NCI-H510A treated with DMSO at 0.1 percent for 48 hours (cell line): ENCODE data around the gene NMNAT1.
"Not testable (repeated sequence)": the region's sequence is repeated elsewhere in the genome, so short reads cannot be mapped to it uniquely, and the experiment has no call there.

ENCODE experiments used
- DNase-seq: peaks from one replicate; lab custom pipeline; 2025; lab: John Stamatoyannopoulos, UW

The NMNAT1 gene

GRCh38 chr1:9942939-9943788 is at the start of gene NMNAT1, which contains the start of gene LZIC:
Gene NMNAT1 (plus strand): TSS chr1:9943475. CDS start chr1:9972074, 28,599 bp downstream.
Gene LZIC (minus strand): TSS chr1:9943391. CDS start chr1:9936619, 6,772 bp downstream.
- peak; percentile 99 for DNase-seq

- DNase-seq = no peak
Observed at GRCh38 chr1:9894115-9894514, 49.2 kb upstream of the NMNAT1 start.

DNA sequence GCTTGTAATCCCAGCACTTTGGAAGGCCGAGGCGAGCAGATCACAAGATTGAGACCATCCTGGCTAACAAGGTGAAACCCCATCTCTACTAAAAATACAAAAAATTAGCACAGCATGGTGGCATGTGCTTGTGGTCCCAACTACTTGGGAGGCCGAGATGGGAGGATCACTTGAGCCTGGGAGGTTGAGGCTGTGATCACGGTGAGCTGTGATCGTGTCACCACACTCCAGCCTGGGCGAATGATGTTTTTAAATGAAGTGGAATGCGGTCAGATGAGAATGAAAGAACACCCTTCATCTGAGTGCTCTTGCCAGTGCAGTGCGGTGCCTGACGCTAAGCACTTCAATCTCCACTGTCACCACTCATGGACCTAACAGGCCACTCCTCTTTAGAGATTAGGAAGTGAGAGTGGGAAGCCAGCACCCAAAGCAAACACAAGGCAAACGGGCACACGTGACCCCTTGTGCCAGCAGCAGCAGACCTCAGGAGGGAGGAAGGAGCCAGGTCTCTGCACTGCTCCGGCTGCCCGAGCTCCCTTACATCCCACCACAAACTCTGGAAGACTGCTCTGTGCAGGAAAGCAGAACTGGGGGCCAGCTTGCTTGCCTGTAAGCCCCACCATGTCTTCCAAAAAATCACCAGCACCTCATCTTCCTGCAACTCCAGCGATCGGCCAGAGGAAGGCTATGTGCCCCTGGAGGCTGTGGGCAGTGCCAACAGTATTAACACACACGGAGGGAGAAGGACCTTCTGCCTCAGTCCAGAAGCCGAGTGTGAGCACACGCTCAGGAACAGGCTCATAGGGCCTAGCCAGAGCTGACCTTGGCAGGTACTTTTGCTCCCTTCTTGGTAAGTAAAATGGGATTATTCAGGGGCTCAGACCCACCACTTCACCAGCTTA is 42.9 kb upstream of the NMNAT1 start:
- peak; percentile 100 for DNase-seq

GRCh38 chr1:9901148-9902059 is 41.9 kb upstream of the NMNAT1 start:
- peak; percentile 95 for DNase-seq

DNA sequence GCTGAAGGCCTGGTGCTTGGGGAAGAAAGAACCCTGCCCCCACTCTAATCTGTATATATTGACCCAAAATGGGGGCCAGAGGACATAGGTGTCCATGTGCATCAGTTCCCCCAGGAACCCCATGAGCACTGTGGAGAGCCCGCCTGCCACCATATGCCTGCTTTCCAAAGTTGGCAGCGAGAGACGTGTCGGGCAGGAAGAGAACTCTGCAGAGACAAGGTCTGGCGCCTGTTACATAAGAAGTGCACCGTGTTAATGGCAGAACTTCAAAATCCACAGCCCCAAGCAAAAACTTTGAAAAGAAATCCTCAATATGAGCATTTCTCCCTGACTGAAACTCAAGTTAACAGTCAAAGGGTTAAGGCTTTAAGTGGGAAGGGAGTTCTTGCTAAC is 41.2 kb upstream of the NMNAT1 start:
- no peak for DNase-seq

- DNase-seq = no peak
Observed at GRCh38 chr1:9903801-9904527, 39.3 kb upstream of the NMNAT1 start.

- DNase-seq = no peak
Observed at GRCh38 chr1:9904596-9904995, 38.7 kb upstream of the NMNAT1 start.

DNA sequence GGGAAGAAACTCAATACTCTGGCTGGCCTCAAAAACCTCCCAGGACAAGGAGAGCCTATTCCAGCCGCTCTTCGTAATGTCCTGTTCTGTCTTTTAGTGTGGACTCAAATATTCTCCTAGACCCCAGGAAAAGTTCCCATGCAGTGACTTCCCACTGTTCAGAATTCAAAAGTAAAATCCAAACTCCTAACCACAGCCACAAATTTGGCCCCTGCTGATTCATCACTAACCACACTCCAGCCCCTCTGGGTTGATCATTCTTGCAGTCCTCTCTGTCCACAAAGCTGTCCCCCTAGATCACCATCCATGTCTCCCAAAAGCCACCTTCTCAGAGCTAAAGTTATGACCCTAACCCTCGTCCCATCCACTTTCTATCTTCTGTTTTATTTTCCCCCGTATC is 38.3 kb upstream of the NMNAT1 start:
- no peak for DNase-seq

- no peak for DNase-seq
Observed at GRCh38 chr1:9906466-9906865, 36.8 kb upstream of the NMNAT1 start.

DNA sequence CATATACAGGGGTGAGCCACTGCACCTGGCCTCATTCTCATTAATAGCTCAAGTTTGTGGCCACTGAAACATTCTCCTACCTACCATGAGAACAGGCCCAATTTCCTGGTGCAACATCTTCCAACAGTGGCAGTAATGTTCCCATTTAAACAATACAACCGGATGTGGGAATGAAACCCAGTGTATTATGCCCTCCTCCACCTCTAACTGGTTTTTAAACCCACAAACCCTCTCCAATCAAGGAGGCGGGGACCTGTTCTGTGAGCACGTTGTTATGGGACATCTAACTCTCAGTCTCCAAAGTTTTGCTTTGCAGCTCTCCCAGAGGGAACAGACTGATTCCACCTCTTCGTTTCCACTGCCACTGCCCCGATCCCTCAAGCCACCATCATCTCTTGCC is 35.8 kb upstream of the NMNAT1 start:
- DNase-seq = no peak

- DNase-seq = no peak
Observed at GRCh38 chr1:9908871-9909233, 34.4 kb upstream of the NMNAT1 start.

DNA sequence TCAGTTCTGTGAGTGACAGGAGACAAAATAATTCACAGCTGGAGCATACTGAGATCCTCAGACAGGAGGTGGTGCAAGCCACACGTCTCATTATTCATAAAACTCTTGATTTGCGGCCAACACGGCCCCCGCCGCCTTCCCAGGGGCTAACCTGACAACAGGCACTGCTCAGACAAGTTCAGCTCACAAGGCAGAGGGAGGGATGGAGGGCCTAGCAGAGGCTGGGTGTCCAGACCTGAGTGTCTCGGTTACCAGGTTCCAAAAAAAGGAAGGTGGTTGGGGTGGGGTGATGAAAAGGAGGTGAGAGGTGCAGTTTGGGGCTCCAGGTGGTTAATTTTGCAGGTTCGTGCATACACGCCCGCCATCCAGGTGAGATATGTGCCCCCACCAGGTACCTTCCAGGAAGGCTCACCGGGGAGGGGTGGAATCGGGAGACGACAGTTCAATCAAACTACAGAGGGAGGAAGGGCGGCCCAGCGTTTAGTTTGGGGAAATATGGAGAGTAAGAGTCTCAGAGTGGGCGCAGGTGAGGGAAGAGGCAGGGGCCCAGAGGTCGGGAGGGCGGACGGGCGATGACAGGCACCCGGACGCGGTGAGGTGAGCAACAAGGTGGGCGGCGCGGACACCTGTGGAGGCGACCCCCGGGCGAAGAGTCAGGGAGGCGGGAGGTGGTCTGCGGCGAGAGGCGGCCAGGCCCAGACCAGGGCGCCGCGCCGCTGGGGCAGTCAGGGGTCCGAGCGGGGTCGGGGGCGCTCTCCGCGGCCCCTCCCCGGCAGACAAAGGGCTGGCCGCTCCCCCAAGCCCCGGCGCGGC is 33.8 kb upstream of the NMNAT1 start:
- peak; percentile 67 for DNase-seq

DNA sequence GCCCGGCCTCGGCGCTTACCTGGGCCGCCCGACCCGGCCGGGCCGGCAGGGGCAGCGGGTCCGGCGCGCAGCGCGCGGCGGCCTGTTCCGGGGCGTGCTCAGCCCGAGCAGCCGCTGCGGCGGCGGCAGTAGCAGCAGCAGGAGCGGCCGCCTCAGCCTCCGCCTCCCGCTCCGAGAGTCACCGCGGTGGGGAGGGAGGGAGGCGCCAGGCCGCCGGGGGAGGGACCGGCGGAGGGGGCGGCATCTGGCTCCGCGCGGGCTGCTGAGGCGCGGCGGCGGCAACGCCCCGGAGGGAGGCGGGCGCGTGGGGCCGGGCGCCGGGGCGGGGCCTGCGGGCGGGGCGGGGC is 33.2 kb upstream of the NMNAT1 start, which contains the start of gene CTNNBIP1:
TSS of gene CTNNBIP1 (minus strand) at position 194 of the 347 bp plus-strand sequence. CDS start 38,205 bp downstream, outside the sequence.
- DNase-seq = no peak

- peak; percentile 100 for DNase-seq
Observed at GRCh38 chr1:9910423-9911178, 32.7 kb upstream of the NMNAT1 start.

DNA sequence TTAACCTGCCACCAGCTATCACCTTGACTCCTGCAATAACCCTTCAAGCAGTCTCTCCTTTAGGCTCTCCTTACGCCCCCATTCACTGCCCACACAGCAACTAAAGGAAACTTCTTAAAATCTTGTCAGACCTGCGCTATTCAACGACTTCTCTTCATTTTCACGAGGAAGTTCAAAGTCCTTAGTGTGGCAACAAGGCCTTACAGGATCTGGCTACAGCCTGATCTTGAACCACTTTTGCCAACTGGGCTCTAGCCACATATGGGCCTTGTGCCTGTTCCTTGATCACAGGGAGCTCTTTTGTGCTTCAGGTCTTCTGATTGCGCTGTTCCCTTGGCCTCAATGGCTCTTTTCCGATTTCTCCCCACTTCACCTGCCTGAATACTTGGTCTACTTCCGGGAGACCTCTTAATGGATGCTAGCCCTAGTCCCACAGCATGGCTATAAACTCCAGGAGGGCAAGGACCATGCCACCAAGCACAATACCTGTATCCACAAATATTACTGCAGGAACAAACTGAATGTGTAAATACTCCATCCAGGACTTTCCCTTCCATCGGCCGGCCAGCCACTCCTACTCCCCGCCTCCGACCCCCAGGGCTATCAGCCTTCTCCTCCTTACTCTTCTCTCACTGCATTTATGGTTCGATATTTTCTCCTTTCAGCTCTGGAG is 30.9 kb upstream of the NMNAT1 start:
- peak; percentile 50 for DNase-seq

- no peak for DNase-seq
Observed at GRCh38 chr1:9914610-9914937, 28.7 kb upstream of the NMNAT1 start.

- DNase-seq = no peak
Observed at GRCh38 chr1:9916452-9916851, 26.8 kb upstream of the NMNAT1 start.

- DNase-seq = not testable (repeated sequence)
Observed at GRCh38 chr1:9917495-9917894, 25.8 kb upstream of the NMNAT1 start.

GRCh38 chr1:9917901-9918300 is 25.4 kb upstream of the NMNAT1 start:
- DNase-seq = no peak
